ENCODE measurements around the gene BRCA1.
"Not testable (repeated sequence)": the region's sequence is repeated elsewhere in the genome, so short reads cannot be mapped to it uniquely, and the experiment has no call there.

The BRCA1 gene

DNA sequence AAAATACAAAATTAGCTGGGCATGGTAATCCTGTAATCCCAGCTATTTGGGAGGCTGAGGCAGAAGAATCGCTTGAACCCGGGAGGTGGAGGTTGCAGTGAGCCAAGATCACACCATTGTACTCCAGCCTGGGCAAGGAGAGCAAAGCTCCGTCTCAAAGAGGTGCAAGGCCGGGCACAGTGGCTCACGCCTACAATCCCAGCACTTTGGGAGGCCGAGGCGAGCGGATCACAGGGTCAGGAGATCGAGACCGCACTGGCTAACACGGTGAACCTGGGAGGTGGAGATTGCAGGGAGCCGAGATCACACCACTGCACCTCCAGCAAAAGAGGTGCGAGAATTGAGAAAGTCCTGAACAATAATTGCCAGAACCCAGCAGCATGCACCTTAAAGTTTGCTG is 124.3 kb downstream of the BRCA1 start:
- not testable (repeated sequence) for DNase-seq

DNA sequence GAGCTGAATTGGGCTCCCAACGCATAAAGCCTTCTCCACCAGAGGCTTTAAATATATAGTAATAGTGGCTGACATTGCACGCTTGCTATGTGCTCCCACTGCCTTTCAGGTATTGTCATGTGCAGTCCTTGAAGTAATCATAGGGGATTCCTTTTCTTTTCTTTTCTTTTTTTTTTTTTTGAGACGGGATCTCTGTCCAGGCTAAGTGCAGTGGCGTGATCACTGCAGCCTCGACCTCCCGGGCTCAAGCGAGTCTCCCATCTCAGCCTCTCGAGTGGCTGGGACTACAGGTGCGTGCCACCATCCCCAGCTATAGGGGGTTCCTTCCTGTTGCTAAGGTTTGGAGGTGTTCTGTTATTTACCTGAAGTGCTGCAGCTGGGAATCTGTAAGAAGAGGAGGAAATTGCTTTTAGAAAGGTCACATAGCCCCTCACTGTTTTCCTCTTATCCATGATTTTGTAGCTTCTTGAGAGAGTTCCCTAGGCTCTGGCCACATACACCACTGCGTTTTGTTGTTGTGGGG is 126.1 kb downstream of the BRCA1 start:
- no peak for DNase-seq

DNA sequence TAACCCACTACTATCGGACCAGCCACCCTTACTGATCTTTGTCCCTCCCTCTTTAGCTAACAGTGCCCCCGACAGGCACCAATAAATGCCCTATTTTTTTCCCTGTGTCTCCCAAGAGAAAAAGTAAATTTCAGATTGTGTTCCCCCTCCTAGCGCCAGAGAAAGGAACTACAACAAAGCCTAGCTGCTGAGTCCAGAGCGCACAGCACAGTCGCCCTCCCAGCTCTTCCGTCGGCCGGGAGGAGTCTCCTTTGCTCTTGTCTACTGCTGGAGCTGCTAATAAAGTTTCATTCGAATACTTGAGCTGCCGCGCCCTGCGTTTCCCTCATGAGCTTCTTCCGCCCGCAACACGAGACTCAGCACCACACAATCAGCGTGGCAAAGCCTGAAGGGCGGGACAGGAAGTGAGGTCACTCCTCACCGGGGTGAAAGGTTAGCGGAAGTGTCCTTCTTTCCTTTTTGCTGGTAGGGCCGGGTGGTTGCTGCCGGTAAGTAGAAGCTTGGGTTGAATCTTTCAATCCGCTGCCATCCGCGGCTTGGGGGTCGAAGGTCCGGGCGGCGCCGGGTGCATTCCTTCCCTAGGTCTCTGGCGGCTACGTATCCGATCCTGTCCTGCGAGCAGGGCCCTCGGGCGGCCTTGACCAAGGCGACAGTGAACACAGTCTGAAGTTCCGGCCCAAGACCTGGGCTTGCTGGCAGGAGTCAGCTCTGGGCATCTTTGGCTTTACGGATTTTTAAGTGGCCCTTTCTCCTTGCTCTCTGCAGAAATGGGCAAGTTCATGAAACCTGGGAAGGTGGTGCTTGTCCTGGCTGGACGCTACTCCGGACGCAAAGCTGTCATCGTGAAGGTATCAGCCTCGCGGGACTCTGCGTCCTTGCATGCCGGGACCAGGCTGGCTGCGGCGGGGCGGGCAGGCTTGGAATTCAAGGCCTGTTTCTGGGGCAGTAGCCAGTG is 126.9 kb downstream of the BRCA1 start, which contains the start of gene RPL27:
TSS of gene RPL27 (plus strand) at position 436 of the 955 bp plus-strand sequence. CDS start at position 768, 332 bp downstream.
- peak; percentile 100 for DNase-seq

DNA sequence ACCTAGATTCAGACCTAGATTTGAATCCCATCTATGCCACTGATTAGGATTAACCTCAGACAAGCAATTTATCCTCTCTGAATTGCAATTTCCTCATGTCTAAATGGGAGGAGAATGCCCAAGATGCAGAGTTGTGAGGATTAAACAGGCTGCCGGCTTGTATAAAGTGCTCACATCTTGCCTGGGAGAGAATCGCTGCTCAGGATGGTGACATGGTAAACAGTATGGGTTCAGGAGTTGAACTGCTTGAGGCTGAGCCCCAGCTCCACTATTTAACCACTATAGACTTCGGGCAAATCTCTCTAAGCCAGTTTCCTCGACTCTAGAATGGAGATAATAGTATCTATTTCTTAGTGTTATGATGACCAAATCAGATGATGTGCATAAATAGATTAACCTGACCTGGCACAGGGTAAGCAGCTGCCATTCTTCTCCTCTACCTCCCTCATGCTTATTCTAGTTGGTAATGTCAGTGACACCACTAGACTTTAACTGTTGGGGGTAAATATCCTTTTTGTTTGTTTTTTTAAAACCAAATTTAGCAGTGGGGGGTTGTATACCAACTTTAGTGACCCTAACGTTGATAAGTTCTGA is 127.7 kb downstream of the BRCA1 start:
- peak; percentile 77 for DNase-seq
